HG02798 (cell line): ENCODE results near the gene SH3PXD2A.

Experiments used
- ATAC-seq: cut with Tn5 transposase; IDR thresholded peaks from one replicate; pipeline ENCODE4 v1.9.1; 2021; ENCODE audit warnings: mild to moderate bottlenecking; ENCODE audit not compliant: unreplicated experiment, poor library complexity

SH3PXD2A gene

GRCh38 chr10:103714232-103714891 is 141.0 kb downstream of the SH3PXD2A start:
- ATAC-seq: no peak

- ATAC-seq: no peak
Measured at GRCh38 chr10:103713676-103714075, 141.7 kb downstream of the SH3PXD2A start.

- peak; percentile 72 for ATAC-seq
Measured at GRCh38 chr10:103712898-103713498, 142.4 kb downstream of the SH3PXD2A start.

GRCh38 chr10:103712146-103712545 is 143.2 kb downstream of the SH3PXD2A start:
- ATAC-seq: no peak

- no peak for ATAC-seq
Measured at GRCh38 chr10:103711351-103711994, 143.9 kb downstream of the SH3PXD2A start.

- no peak for ATAC-seq
Measured at GRCh38 chr10:103710490-103710889, 144.9 kb downstream of the SH3PXD2A start.

- no peak for ATAC-seq
Measured at GRCh38 chr10:103709341-103709920, 145.9 kb downstream of the SH3PXD2A start.

- no peak for ATAC-seq
Measured at GRCh38 chr10:103708627-103709288, 146.6 kb downstream of the SH3PXD2A start.

- ATAC-seq: no peak
Measured at GRCh38 chr10:103707956-103708626, 147.3 kb downstream of the SH3PXD2A start.

- no peak for ATAC-seq
Measured at GRCh38 chr10:103706762-103707161, 148.6 kb downstream of the SH3PXD2A start.

- ATAC-seq: no peak
Measured at GRCh38 chr10:103706047-103706446, 149.3 kb downstream of the SH3PXD2A start.

GRCh38 chr10:103703941-103704919 is 151.1 kb downstream of the SH3PXD2A start:
- ATAC-seq: no peak

- no peak for ATAC-seq
Measured at GRCh38 chr10:103701380-103702222, 153.8 kb downstream of the SH3PXD2A start.

GRCh38 chr10:103700436-103700715 is 155.0 kb downstream of the SH3PXD2A start:
- no peak for ATAC-seq

GRCh38 chr10:103699611-103700435 is 155.6 kb downstream of the SH3PXD2A start:
- no peak for ATAC-seq

GRCh38 chr10:103698266-103698665 is 157.1 kb downstream of the SH3PXD2A start:
- no peak for ATAC-seq

- ATAC-seq: no peak
Measured at GRCh38 chr10:103697787-103698186, 157.6 kb downstream of the SH3PXD2A start.
